ENCODE results near the gene FRMD3. TPM values are rescaled to one million over a fixed set of nuclear protein-coding genes. Genes with fewer than 3 reads are reported as not detected.

FRMD3 gene
- total and polyA plus RNA-seq, 2 donors (not counting 1 experiment from before 2014, with no cell fraction given) = 0.19 to 0.66 TPM

- H3K9me3 ChIP-seq (ENCODE audit: control insufficient read depth, insufficient read depth, low read depth, low read length) = no peaks in the 10 kb centered on the region
- peak in 1 of 2 donors; percentile 14 for DNase-seq (ENCODE audit: low read depth in 2 of 2)
- no peak for TF ChIP-seq EZH2 (IDR thresholded peaks at IDR 0.05; ENCODE audit: low read length, missing control alignments)
- TF ChIP-seq CTCF (conservative IDR thresholded peaks at IDR 0.05 in 1 of 2, IDR thresholded peaks at IDR 0.05 in 1 of 2; ENCODE audit: low read depth in 1 of 2, low read length in 2 of 2) = no peak
- H2AFZ ChIP-seq (ENCODE audit: low read length) = no peak overlapping the region
- no peaks in the 10 kb centered on the region for H3K27me3 ChIP-seq (ENCODE audit: control insufficient read depth, insufficient read depth, low read length)
- no peaks in the 10 kb centered on the region for H3K4me1 ChIP-seq (ENCODE audit: control insufficient read depth, extremely low read depth, insufficient read depth, low read length)
- no peaks in the 10 kb centered on the region for H3K36me3 ChIP-seq (ENCODE audit: control insufficient read depth, insufficient read depth, low read length)
- H3K79me2 ChIP-seq (ENCODE audit: control insufficient read depth, insufficient read depth, low read length) = no peaks in the 10 kb centered on the region
- H3K4me2 ChIP-seq (ENCODE audit: extremely low read depth, insufficient read depth, low read length) = no peak overlapping the region
- no peak overlapping the region for H3K27ac ChIP-seq (ENCODE audit: insufficient read depth, low read length)
- H3K9ac ChIP-seq (ENCODE audit: insufficient read depth, low read length) = no peak overlapping the region
- no peak overlapping the region for H3K4me3 ChIP-seq (replicated peaks in 1 of 4; ENCODE audit: control extremely low read depth in 1 of 4, insufficient read depth in 1 of 4, low read depth in 3 of 4, low read length in 4 of 4)
- no peaks in the 10 kb centered on the region for H4K20me1 ChIP-seq (ENCODE audit: control insufficient read depth, extremely low read depth, insufficient read depth, low read length)
Observed at GRCh38 chr9:83234541-83234940, 303.7 kb downstream of the FRMD3 start.

- Histone ChIP-seq H3K4me3 (replicated peaks in 1 of 4; ENCODE audit: control extremely low read depth in 1 of 4, insufficient read depth in 1 of 4, low read depth in 3 of 4, low read length in 4 of 4) (no peak overlapping the region), H3K27ac (ENCODE audit: insufficient read depth, low read length) (no peak overlapping the region), H3K4me2 (ENCODE audit: extremely low read depth, insufficient read depth, low read length) (no peak overlapping the region), H3K27me3 (ENCODE audit: control insufficient read depth, insufficient read depth, low read length) (no peaks in the 10 kb centered on the region), H3K4me1 (ENCODE audit: control insufficient read depth, extremely low read depth, insufficient read depth, low read length) (no peaks in the 10 kb centered on the region), H3K79me2 (ENCODE audit: control insufficient read depth, insufficient read depth, low read length) (no peaks in the 10 kb centered on the region), H2AFZ (ENCODE audit: low read length) (no peak overlapping the region), H4K20me1 (ENCODE audit: control insufficient read depth, extremely low read depth, insufficient read depth, low read length) (no peaks in the 10 kb centered on the region), H3K9me3 (ENCODE audit: control insufficient read depth, insufficient read depth, low read depth, low read length) (no peaks in the 10 kb centered on the region), H3K36me3 (ENCODE audit: control insufficient read depth, insufficient read depth, low read length) (no peaks in the 10 kb centered on the region), H3K9ac (ENCODE audit: insufficient read depth, low read length) (no peak overlapping the region)
- no peak for DNase-seq (ENCODE audit: low read depth in 2 of 2)
- TF ChIP-seq EZH2 (IDR thresholded peaks at IDR 0.05; ENCODE audit: low read length, missing control alignments) = no peak
- no peak for TF ChIP-seq CTCF (conservative IDR thresholded peaks at IDR 0.05 in 1 of 2, IDR thresholded peaks at IDR 0.05 in 1 of 2; ENCODE audit: low read depth in 1 of 2, low read length in 2 of 2)
Observed at GRCh38 chr9:83233647-83234046, 304.6 kb downstream of the FRMD3 start.

GRCh38 chr9:83231039-83231438 lies 307.2 kb downstream of the FRMD3 start:
- TF ChIP-seq CTCF (conservative IDR thresholded peaks at IDR 0.05 in 1 of 2, IDR thresholded peaks at IDR 0.05 in 1 of 2; ENCODE audit: low read depth in 1 of 2, low read length in 2 of 2) (peak in 1 of 2 donors; percentile 35), EZH2 (IDR thresholded peaks at IDR 0.05; ENCODE audit: low read length, missing control alignments) (no peak)
- H3K27ac ChIP-seq (ENCODE audit: insufficient read depth, low read length) = no peak overlapping the region
- H3K36me3 ChIP-seq (ENCODE audit: control insufficient read depth, insufficient read depth, low read length) = no peaks in the 10 kb centered on the region
- H4K20me1 ChIP-seq (ENCODE audit: control insufficient read depth, extremely low read depth, insufficient read depth, low read length) = no peaks in the 10 kb centered on the region
- H3K79me2 ChIP-seq (ENCODE audit: control insufficient read depth, insufficient read depth, low read length) = no peaks in the 10 kb centered on the region
- H3K9me3 ChIP-seq (ENCODE audit: control insufficient read depth, insufficient read depth, low read depth, low read length) = no peaks in the 10 kb centered on the region
- no peak overlapping the region for H3K4me2 ChIP-seq (ENCODE audit: extremely low read depth, insufficient read depth, low read length)
- peak in 1 of 2 donors; percentile 22 for DNase-seq (ENCODE audit: low read depth in 2 of 2)
- no peak overlapping the region for H3K4me3 ChIP-seq (replicated peaks in 1 of 4; ENCODE audit: control extremely low read depth in 1 of 4, insufficient read depth in 1 of 4, low read depth in 3 of 4, low read length in 4 of 4)
- H2AFZ ChIP-seq (ENCODE audit: low read length) = no peak overlapping the region
- no peaks in the 10 kb centered on the region for H3K4me1 ChIP-seq (ENCODE audit: control insufficient read depth, extremely low read depth, insufficient read depth, low read length)
- no peak overlapping the region for H3K9ac ChIP-seq (ENCODE audit: insufficient read depth, low read length)
- no peaks in the 10 kb centered on the region for H3K27me3 ChIP-seq (ENCODE audit: control insufficient read depth, insufficient read depth, low read length)

All from fibroblast of lung (primary cell).